Skin epidermis (tissue), 12 donors: Measurements from ENCODE around the gene GSTK1.

Experiments used
- H3K27ac ChIP-seq, 21 experiments: fragments of 200-600 bp; sonication (generic) in 11 of 21; one replicate each; pipeline ENCODE4 v1.5.0; 2020; ENCODE audit warnings: mild to moderate bottlenecking in 3 of 21, inconsistent platforms in 2 of 21, moderate library complexity in 2 of 21
- H3K4me3 ChIP-seq, 7 experiments: fragments of 200-600 bp; sonication (generic) in 2 of 7; one replicate each; pipeline ENCODE4 v1.5.0; 2020; ENCODE audit warnings: inconsistent platforms in 2 of 7, mild to moderate bottlenecking in 2 of 7, moderate library complexity in 1 of 7

GSTK1 gene

GRCh38 chr7:143237366-143237765 lies 25.9 kb upstream of the GSTK1 start:
- peak overlapping the region in 3 of 21 experiments; percentile 16 to 50 (median 49) for H3K27ac ChIP-seq
- no peak overlapping the region for H3K4me3 ChIP-seq

GRCh38 chr7:143238289-143238980 lies 24.8 kb upstream of the GSTK1 start:
- Histone ChIP-seq H3K4me3 (no peak overlapping the region), H3K27ac (peak overlapping the region in 3 of 21 experiments; percentile 12 to 49 (median 38))

GRCh38 chr7:143239813-143240212 lies 23.4 kb upstream of the GSTK1 start:
- Histone ChIP-seq H3K27ac (peak overlapping the region in 10 of 21 experiments; percentile 5 to 72 (median 51)), H3K4me3 (no peak overlapping the region)

GRCh38 chr7:143240291-143241168 lies 22.7 kb upstream of the GSTK1 start:
- H3K4me3 ChIP-seq = no peak overlapping the region
- peak overlapping the region in 10 of 21 experiments; percentile 5 to 72 (median 51) for H3K27ac ChIP-seq

GRCh38 chr7:143242306-143242705 lies 20.9 kb upstream of the GSTK1 start:
- H3K4me3 ChIP-seq = no peak overlapping the region
- H3K27ac ChIP-seq = no peak overlapping the region

GRCh38 chr7:143243111-143243510 lies 20.1 kb upstream of the GSTK1 start:
- H3K27ac ChIP-seq = no peak overlapping the region
- H3K4me3 ChIP-seq = no peak overlapping the region

GRCh38 chr7:143243614-143244013 lies 19.6 kb upstream of the GSTK1 start:
- Histone ChIP-seq H3K27ac (no peak overlapping the region), H3K4me3 (no peak overlapping the region)

GRCh38 chr7:143244321-143244720 lies 18.9 kb upstream of the GSTK1 start:
- H3K27ac ChIP-seq = no peak overlapping the region
- H3K4me3 ChIP-seq = no peak overlapping the region

GRCh38 chr7:143245123-143245522 lies 18.1 kb upstream of the GSTK1 start:
- H3K27ac ChIP-seq = peak overlapping the region in 4 of 21 experiments; percentile 5 to 61 (median 34)

GRCh38 chr7:143247372-143247771 lies 15.9 kb upstream of the GSTK1 start:
- Histone ChIP-seq H3K4me3 (no peak overlapping the region), H3K27ac (no peak overlapping the region)

More at GRCh38 chr7:143245123-143245522, 18.1 kb upstream of the GSTK1 start:
- no peak overlapping the region for H3K4me3 ChIP-seq

GRCh38 chr7:143248761-143249354 lies 14.4 kb upstream of the GSTK1 start:
- H3K4me3 ChIP-seq = no peak overlapping the region
- no peak overlapping the region for H3K27ac ChIP-seq

GRCh38 chr7:143250199-143250598 lies 13.0 kb upstream of the GSTK1 start:
- H3K27ac ChIP-seq = peak overlapping the region in 3 of 21 experiments; percentile 3 to 10 (median 4)
- no peak overlapping the region for H3K4me3 ChIP-seq

- Histone ChIP-seq H3K4me3 (no peak overlapping the region), H3K27ac (peak overlapping the region in 1 of 21 experiments; percentile 4)
Measured at GRCh38 chr7:143250822-143251221, 12.4 kb upstream of the GSTK1 start.

- Histone ChIP-seq H3K27ac (peak overlapping the region in 1 of 21 experiments; percentile 32), H3K4me3 (no peak overlapping the region)
Measured at GRCh38 chr7:143252006-143252405, 11.2 kb upstream of the GSTK1 start.

GRCh38 chr7:143255564-143255963 lies 7.7 kb upstream of the GSTK1 start:
- Histone ChIP-seq H3K4me3 (no peak overlapping the region), H3K27ac (no peak overlapping the region)

- Histone ChIP-seq H3K27ac (no peak overlapping the region), H3K4me3 (no peak overlapping the region)
Measured at GRCh38 chr7:143256325-143256724, 6.9 kb upstream of the GSTK1 start.

- H3K4me3 ChIP-seq = no peak overlapping the region
- no peak overlapping the region for H3K27ac ChIP-seq
Measured at GRCh38 chr7:143256932-143257331, 6.3 kb upstream of the GSTK1 start.

GRCh38 chr7:143257501-143257900 lies 5.7 kb upstream of the GSTK1 start:
- no peak overlapping the region for H3K27ac ChIP-seq
- H3K4me3 ChIP-seq = no peak overlapping the region

GRCh38 chr7:143258831-143259230 lies 4.4 kb upstream of the GSTK1 start:
- H3K27ac ChIP-seq = peak overlapping the region in 3 of 21 experiments; percentile 18 to 34 (median 25)
- H3K4me3 ChIP-seq = no peak overlapping the region

GRCh38 chr7:143259765-143260164 lies 3.5 kb upstream of the GSTK1 start:
- Histone ChIP-seq H3K27ac (no peak overlapping the region), H3K4me3 (no peak overlapping the region)
